DMS53 (cell line): ENCODE data around the gene GJB3.
A peak's percentile ranks its signal among the peaks of the same experiment; 100 is the strongest.
"Not testable (repeated sequence)": the region's sequence is repeated elsewhere in the genome, so short reads cannot be mapped to it uniquely, and the experiment has no call there.

Source experiments
- DNase-seq: peaks from one replicate; lab custom pipeline; 2025; lab: John Stamatoyannopoulos, UW

The GJB3 gene

DNA sequence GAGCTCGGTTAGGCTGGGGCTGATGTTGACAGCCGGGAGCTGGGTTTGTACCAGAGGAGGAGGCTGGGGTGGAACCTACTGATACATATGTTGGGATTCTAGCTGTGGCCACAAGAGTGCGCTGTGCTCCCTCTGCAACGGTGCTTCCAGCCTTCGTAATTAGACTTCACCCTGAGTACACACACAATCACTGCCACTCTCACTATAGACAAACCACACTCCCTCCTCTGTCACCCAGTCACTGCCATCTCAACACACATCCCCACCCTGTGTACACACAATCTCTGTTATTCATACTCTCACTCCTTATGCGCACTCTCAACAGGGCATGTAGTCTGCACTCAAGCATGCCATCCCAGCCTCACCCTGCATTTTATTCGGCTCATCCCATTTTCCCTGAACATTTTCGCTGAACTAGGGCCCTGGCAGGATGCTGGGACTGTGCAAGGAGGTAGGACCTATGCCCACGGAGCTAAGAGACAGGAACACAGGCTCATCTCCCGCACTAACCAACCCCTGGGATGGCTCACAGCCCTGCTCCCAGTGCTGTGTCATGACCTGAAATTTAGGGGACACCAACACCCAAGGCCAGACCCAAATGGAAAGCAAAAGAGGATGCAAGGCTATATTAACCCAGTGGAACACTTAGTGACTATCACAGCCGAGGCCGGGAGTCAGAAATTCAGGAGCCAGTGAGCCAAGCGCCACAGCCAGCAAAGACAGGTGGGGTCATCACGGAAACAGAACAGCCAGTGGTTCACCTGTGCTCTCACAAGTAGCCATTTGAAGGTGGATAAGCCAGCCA, 5.7 kb downstream of the GJB3 start:
- DNase-seq = peak; percentile 86

- peak; percentile 44 for DNase-seq
Measured at GRCh38 chr1:34787461-34788420, 6.7 kb downstream of the GJB3 start.

DNA sequence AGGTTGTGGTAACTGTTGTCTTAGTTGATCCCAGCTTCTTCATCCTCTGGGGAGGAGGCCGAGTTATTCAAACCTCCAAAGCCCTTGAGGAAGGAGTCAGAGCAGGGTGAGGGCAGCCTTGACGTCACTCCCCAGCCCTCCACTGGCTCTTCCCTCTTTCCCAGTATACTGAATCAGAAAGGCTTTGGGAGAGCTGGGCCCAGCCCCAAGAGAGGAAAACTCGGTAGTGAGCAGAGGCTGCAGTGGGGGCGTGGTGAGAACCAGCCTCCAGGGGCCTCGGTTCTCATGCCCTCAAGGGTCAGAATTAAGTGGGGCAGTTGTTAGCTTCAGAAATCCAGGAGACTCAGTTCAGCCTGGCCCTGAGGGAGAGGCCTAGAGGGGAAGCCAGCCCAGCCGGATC, 10.0 kb downstream of the GJB3 start:
- DNase-seq = no peak

DNA sequence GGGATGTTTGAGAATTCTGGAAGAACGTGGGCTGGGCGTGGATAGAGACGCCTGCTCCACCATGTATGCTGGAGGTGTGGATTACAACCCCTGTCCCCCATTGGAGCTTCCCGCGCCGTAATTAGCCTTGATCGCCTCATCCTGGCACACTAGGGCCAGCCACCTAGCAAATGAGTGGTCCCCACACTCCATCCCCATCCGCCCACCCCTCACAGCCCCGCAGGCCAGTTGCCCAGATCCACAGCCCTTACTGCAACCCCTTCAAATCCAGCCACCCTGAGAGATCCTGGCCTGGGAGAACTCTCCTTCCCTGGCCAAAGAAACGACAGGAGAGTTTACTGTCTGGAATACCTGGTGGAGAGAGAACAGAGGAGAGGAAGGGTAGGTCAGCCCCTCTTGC, 11.4 kb downstream of the GJB3 start:
- peak; percentile 34 for DNase-seq

GRCh38 chr1:34792868-34793727, 12.1 kb downstream of the GJB3 start, which contains the start of gene GJA4:
GJA4 (plus strand) TSS chr1:34792999; CDS start chr1:34794214, 1,215 bp downstream.
- peak; percentile 34 for DNase-seq

DNA sequence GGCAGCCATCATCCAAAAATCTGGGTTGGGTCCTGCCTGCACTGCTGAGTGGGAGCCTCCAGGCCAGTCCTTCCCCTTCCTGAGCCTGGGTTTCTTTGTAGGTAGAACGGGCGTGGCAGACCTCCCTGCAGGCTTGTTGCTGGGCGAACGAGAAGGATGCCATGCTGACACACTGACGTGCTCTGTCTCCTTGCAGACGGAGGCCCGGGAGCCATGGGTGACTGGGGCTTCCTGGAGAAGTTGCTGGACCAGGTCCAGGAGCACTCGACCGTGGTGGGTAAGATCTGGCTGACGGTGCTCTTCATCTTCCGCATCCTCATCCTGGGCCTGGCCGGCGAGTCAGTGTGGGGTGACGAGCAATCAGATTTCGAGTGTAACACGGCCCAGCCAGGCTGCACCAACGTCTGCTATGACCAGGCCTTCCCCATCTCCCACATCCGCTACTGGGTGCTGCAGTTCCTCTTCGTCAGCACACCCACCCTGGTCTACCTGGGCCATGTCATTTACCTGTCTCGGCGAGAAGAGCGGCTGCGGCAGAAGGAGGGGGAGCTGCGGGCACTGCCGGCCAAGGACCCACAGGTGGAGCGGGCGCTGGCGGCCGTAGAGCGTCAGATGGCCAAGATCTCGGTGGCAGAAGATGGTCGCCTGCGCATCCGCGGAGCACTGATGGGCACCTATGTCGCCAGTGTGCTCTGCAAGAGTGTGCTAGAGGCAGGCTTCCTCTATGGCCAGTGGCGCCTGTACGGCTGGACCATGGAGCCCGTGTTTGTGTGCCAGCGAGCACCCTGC, 13.2 kb downstream of the GJB3 start:
- DNase-seq = peak; percentile 18

GRCh38 chr1:34794790-34795180, 13.8 kb downstream of the GJB3 start:
- no peak for DNase-seq

GRCh38 chr1:34795916-34796315, 14.9 kb downstream of the GJB3 start:
- no peak for DNase-seq

DNA sequence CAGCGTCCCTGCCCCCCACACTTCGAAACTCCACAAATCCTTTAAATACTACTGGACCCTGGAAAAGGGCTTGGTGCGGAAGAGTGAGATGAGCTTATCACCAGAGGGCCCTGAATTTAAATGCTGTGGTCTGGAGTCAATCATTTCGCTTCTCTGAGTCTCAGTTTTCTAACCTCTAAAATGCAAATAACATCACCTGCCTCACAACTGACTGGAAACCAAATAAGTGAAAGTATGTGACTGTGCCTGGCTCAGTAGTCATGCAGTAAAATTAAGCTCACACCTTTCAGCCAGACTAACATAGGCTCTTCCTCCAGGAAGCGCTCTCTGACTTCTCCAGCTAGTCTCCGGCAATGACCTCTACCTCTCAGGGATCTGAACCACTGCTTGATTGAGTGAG, 16.0 kb downstream of the GJB3 start:
- no peak for DNase-seq

- no peak for DNase-seq
Measured at GRCh38 chr1:34800214-34800613, 19.2 kb downstream of the GJB3 start.

DNA sequence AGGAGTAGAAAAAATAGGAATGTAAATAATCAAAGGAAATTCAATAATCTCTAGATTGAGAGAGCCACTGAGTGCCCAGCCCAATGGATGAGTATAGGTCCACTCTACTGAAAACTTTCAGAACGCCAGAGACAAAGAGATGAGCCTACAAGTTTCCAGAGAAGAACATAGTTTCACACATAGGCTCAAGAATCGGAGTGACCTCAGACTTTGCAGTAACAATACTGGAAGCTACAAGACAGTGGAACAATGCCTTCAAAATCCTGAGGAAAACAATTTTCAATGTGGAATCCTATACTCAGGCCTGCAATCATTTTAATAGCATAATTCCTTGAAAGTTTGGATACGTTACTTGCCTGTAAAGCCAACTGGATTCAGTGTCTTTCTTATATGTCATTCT, 22.8 kb downstream of the GJB3 start:
- DNase-seq = no peak

DNA sequence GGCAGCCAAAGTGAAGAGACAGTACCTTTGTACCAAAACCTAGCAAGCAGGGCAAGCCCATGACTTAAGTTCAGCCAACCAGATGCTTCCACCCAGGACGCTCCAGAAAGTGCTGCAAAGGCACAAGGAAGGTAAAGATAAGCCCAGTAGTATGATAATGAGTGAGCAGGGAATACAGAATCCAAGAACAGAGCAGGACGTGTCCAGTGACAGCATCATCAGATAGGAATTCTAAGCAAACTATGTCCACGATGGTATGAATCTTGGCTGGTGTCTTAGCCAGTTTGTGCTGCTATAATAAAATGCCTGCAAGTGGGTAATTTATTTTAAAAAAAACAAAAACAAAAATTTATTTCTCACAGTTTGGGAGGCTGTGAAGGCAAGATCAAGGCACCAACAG, 25.4 kb downstream of the GJB3 start:
- DNase-seq = no peak

DNA sequence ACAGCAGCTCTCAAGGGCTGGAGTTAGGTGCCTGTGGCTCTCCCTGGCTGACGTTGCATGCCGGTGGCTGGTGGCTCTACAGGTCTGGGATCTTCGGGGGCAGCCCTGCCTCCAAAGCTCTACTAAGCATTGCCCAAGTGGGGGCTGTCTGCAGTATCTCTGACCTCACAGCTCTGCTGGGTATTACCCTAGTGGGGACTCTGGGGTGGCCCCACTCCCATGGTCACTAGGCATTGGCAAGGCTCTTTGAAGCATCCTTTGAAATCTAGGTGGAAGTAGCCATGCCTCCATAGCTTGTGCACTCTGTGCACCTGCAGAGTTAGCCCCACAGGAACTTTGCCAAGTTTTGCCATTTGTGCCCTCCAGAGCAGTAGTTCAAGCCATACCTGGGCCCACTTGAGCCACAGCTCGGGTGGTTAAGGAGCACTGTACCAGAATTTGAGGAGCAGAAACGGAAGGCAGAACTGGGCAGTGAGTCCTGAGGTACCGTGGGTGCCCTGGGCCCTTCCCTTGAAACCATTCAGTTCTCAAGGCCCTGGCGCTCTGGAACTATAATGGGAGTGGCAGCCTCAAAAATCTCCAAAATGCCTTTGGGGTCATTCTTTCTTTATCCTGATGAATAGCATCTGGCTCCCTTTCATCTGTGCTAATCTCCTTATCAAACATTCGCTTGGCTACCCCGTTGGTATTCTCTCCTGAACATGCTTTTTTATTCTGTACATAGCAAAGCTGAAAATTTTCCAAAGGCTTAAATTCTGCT, 27.2 kb downstream of the GJB3 start:
- no peak for DNase-seq

DNA sequence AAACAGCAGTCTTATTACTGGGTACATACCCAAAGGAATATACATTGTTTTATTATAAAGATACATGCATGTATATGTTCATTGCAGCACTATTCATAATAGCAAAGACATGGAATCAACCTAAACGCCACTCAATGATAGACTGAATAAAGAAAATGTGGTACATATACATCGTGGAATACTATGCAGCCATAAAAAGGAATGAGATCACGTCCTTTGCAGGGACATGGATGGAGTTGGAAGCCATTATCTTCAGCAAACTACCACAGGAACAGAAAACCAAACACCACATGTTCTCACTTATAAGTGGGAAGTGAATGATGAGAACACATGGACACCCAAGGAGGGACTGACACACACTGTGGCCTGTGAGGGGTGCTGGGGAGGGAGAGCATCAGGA, 29.8 kb downstream of the GJB3 start:
- not testable (repeated sequence) for DNase-seq

DNA sequence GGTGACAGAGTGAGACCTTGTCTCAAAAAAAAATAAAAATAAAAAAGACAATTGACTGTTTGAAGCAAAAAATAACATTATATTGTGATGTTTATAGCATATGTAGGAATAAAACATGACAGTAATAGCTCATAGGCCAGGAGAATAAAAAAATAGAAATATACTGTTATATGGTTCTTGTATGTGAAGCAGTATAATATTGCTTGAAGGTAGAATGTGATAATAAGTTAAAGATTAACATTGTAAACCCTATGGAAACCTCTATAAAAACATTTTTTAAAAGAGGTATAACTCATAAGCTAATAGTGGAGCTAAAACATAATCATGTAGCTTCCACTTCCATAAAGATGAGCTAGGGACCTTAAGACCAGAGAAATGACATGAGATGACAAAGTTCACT, 35.3 kb downstream of the GJB3 start:
- no peak for DNase-seq

DNA sequence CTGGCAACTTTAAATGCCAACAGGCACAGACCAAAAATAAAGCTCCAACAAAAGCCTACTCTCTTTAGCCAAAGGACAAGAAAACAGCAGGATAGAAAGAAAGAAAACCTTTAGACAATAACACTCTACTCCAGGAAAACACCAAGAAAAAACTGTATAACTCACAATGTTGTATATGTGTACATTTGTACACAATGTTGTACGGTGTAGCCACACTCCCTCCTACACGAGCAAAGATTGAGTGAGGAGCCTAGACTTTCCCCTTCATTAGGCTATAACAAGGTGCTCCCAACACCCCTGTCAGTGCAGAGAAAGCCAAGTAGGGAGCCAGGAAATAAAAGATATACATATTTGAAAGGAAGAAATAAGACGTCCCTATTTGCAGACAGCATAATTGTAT, 35.8 kb downstream of the GJB3 start:
- no peak for DNase-seq

- DNase-seq = not testable (repeated sequence)
Measured at GRCh38 chr1:34818862-34819261, 37.8 kb downstream of the GJB3 start.

- DNase-seq = no peak
Measured at GRCh38 chr1:34822202-34822601, 41.2 kb downstream of the GJB3 start.

- DNase-seq = no peak
Measured at GRCh38 chr1:34824817-34825454, 43.9 kb downstream of the GJB3 start.
